COLO829 (cell line): ENCODE data around the gene BICRA.
"Not testable (repeated sequence)": the region's sequence is repeated elsewhere in the genome, so short reads cannot be mapped to it uniquely, and the experiment has no call there.

Experiments
- DNase-seq: peaks from one replicate; pipeline ENCODE4 v3.0.0; 2012; ENCODE audit warnings: low spot score

Gene BICRA

GRCh38 chr19:47663435-47663910 lies 54.5 kb downstream of the BICRA start:
- DNase-seq, result no peak

GRCh38 chr19:47663911-47664771 lies 55.2 kb downstream of the BICRA start:
- DNase-seq, result no peak

GRCh38 chr19:47668556-47668955 lies 59.6 kb downstream of the BICRA start:
- not testable (repeated sequence) for DNase-seq

DNA sequence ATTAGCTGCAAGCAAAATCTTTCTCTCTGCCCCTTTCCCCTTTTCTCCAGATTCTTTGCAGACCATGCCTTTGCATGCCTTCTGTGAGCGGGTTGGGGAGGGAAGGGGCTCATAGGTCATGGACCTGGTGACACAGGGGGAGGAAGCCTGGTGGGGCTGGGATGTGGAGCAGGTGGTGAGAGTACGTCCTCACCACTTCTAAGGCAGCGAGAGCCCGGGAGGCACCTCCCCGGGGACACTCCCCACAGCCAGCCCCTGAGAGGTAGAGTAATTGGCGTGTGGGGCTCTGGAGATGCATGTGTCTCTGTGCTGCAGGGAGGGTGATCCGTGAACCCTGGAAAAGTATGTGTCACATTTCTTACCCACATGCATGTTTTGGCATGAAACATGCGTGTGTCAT lies 61.8 kb downstream of the BICRA start:
- no peak for DNase-seq

DNA sequence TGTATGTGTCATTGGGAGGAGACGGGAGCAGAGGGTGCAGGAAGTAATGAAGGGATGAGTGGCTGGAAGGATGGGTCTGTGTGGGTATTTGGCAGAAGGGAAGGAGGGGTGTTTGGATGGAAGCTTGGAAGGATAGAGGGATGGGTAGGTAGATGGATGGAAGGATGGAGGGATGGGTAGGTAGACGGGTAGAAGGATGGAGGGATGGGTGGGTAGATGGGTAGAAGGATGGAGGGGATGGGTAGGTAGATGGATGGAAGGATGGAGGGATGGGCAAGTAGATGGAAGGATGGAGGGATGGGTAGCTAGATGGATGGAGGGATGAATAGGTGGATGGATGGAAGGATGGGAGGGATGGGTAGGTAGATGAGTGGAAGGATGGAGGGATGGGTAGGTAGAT lies 62.6 kb downstream of the BICRA start:
- no peak for DNase-seq

DNA sequence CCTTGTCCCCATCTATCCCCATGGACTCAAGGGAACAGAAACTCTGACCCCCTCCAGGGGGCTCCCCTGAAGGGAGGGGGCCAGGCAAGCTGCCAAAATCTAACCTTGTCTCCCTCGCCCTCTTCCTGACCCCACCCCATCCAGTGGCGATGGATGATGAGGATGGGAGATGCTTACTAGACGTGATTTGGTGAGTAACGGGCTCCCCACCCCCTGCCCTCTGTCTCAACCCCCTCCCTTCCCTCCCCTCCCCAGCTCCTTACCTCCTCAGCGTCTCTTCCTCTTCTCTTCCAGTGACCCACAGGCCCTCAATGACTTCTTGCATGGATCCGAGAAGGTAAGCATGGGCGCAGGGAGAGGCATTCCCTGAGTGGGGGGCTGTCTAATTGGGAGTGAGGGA lies 64.5 kb downstream of the BICRA start:
- no peak for DNase-seq

GRCh38 chr19:47674548-47674947 lies 65.6 kb downstream of the BICRA start:
- no peak for DNase-seq

DNA sequence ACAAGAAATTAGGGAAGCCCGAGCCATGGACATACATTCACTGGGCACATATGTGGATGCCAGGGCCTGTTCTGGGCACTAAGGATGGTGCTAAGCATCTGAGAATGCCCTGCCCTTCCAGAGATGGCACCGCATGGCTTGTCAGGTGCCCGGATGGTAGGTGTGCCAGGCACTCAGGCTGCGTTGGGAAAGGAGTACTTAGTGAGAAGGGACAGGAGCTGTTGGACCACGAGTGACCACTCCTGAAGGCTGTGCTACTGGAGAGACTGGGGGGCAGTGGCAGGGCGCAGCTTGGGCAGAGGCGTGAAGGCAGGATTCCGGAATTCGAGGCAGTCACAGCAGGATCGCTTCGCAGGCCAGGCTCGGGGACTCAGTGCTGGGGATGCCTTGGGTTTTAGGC lies 66.3 kb downstream of the BICRA start:
- DNase-seq, result no peak

DNA sequence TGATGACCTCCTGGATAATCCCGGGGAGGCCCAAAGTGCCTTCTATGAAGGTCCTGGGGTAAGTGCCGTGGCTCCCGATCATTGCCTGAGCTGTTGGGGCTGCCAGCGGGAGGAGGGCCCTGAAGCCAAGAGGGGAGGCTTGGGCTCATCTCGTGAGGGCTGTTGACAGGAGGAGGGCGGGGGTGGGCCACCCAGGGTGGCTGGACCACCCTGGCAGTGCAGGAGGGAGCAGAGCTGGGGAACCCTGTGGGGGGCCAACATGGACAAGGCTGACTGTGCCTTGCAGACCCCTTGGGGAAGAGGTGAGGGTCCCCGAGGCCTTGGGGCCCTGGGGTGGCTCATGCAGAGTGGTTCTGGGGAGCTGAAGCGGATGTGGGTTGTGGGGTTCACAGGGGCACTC lies 66.9 kb downstream of the BICRA start:
- no peak for DNase-seq

- no peak for DNase-seq
These were observed 67.9 kb downstream of the BICRA start for GRCh38 chr19:47676811-47677210.

DNA sequence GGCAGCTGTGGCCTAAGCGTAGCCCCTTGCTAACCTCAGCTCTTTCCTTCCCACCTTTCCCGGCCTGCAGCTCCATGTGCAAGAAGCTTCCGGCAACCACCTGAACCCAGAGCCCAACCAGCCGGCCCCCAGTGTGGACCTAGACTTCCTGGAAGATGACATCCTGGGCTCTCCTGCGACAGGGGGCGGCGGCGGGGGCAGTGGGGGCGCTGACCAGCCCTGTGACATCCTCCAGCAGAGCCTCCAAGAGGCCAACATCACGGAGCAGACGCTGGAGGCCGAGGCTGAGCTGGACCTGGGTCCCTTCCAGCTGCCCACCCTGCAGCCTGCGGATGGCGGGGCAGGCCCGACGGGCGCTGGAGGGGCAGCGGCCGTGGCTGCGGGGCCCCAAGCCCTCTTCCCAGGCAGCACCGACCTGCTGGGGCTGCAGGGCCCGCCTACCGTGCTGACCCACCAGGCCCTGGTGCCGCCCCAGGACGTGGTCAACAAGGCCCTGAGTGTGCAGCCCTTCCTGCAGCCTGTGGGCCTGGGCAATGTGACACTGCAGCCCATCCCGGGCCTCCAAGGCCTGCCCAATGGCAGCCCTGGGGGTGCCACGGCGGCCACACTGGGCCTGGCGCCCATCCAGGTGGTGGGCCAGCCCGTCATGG lies 70.4 kb downstream of the BICRA start:
- no peak for DNase-seq

GRCh38 chr19:47679922-47680857 lies 71.3 kb downstream of the BICRA start:
- DNase-seq, result no peak

DNA sequence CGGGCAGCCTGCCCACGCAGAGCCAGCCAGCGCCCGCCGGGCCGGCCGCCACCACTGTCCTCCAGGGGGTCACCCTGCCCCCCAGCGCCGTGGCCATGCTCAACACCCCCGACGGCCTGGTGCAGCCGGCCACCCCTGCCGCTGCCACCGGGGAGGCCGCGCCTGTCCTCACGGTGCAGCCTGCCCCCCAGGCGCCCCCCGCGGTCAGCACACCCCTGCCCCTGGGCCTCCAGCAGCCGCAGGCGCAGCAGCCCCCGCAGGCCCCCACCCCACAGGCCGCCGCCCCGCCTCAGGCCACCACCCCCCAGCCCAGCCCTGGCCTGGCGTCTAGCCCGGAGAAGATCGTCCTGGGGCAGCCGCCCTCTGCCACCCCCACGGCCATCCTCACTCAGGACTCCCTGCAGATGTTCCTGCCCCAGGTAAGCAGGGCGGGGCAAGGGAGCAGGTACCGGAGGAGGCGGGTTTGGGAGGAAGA lies 72.0 kb downstream of the BICRA start:
- DNase-seq, result no peak

DNA sequence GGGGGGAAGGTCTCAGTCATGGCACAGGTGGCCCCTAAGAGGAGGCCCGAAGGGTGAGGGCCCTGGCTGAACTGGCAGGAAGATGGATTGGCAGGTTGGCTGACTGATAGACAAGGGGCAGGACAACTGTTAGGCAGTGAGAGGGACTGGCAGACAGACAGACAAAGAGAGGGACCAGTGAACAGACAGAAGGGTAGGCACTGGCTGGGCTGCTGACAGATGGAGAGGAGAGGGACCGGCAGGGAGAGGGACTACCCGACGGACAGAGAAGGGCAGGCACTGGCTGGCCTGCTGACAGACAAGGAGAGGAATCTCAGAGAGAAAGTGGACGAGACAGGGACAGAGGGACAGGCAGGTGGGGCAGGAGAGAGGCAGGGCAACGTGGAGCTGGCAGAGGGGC lies 72.5 kb downstream of the BICRA start:
- DNase-seq, result no peak

DNA sequence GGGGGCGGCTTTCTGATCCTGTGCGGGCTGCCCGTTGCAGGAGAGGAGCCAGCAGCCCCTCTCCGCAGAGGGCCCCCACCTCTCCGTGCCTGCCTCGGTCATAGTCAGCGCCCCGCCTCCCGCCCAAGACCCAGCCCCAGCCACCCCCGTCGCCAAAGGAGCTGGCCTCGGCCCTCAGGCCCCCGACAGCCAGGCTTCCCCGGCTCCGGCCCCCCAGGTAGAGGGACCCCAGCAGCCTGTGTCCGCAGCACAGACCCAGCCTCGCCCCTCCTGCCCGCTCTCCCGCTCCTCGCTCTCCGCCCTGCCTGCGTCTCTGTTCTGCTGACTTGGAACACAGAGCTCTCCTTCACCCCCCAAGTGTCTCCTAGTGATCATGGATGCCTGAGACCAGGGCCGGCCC lies 73.0 kb downstream of the BICRA start:
- no peak for DNase-seq

GRCh38 chr19:47682939-47683338 lies 74.0 kb downstream of the BICRA start:
- DNase-seq, result no peak

GRCh38 chr19:47686679-47687450 lies 77.9 kb downstream of the BICRA start:
- no peak for DNase-seq

DNA sequence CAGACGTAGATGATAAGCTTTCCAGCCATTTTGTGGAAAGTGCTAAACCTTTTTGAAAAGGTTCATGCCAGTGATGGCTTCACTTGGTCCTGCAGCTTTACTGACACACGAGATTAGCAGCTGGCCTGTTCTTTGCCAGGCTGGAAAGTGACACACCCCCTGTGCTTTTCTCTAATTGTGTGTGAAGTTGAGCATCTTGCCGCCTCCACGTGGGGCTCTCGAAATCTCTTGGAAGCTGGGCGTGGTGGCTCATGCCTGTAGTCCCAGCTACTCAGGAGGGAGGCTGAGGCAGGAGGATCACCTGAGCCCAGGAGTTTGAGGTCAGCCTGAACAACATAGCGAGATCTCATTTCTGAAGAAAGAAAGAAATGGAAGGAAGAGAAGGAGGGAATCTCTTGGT lies 79.0 kb downstream of the BICRA start:
- DNase-seq, result no peak

- no peak for DNase-seq
These were observed 82.2 kb downstream of the BICRA start for GRCh38 chr19:47691090-47691489.

GRCh38 chr19:47691782-47692181 lies 82.8 kb downstream of the BICRA start:
- DNase-seq, result no peak

DNA sequence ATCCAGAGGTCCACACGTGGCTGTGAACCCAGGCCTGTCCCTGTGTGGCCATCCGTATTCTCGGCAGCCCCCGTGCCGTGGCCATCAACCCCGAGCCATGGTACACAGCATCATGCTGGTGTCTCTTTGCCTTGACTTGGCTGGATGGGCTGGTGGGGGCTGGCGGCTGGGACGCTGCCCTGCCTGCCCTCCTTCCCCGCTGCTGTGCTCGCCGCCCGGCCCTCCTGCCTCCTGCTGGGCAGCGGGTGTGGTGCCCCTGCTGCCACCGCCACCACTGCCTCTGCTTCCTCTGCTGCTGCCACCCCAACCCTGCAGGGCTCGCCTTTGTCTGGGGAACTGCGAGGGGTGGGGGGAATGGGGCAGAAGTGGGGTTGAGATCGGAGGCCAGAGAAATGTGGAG lies 84.6 kb downstream of the BICRA start:
- no peak for DNase-seq

DNA sequence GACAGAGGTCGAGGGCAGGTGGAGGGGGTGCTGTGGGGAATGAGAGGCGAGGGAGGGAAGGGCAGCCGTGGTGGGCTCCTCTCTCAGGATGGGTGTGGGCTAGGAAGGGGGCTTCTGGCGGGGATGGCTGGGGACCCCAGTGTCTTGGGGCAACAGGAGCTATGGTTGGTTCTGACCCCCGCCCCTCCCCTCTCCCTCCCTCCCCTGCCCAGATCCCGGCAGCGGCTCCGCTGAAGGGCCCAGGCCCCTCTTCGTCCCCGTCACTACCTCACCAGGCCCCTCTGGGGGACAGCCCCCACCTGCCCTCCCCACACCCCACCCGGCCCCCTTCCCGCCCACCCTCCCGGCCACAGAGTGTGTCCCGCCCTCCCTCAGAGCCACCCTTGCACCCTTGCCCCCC lies 85.0 kb downstream of the BICRA start:
- DNase-seq, result no peak
